Astrocyte (in vitro differentiated cells and primary cell): ENCODE data around the gene C5orf34. TPM values are rescaled to one million over a fixed set of nuclear protein-coding genes. Genes with fewer than 3 reads are reported as not detected.

Experiments used
- DNase-seq: peaks from one replicate; pipeline ENCODE4 v3.0.0-alpha.2; 2010; ENCODE audit warnings: low read depth
- FAIRE-seq: peaks from 2 replicates; lab custom pipeline; 2011; peaks lifted over from hg19 to GRCh38; lab: Jason Lieb, UNC
- H2AFZ ChIP-seq: 2 replicates; pipeline ENCODE4 v1.6.0; 2012; ENCODE audit warnings: low read depth, low read length, inconsistent platforms
- H3K27ac ChIP-seq: 2 replicates; pipeline ENCODE4 v1.5.1; 2011; ENCODE audit warnings: low read depth, low read length, inconsistent platforms
- H3K27me3 ChIP-seq: 2 replicates; pipeline ENCODE4 v1.6.0; 2011; ENCODE audit warnings: low read length, inconsistent platforms; ENCODE audit not compliant: insufficient read depth
- H3K36me3 ChIP-seq: 2 replicates; pipeline ENCODE4 v1.5.1; 2011; ENCODE audit warnings: low read length, inconsistent platforms; ENCODE audit not compliant: insufficient read depth
- H3K4me1 ChIP-seq: 2 replicates; pipeline ENCODE4 v1.5.1; 2011; ENCODE audit warnings: low read length, inconsistent platforms; ENCODE audit not compliant: insufficient read depth
- H3K4me2 ChIP-seq: 2 replicates; pipeline ENCODE4 v1.6.0; 2012; ENCODE audit warnings: low read length, inconsistent platforms
- H3K4me3 ChIP-seq: 2 replicates; pipeline ENCODE4 v1.5.1; 2011; ENCODE audit warnings: low read depth, mild to moderate bottlenecking, low read length, inconsistent platforms; ENCODE audit not compliant: insufficient read depth
- H3K79me2 ChIP-seq: 2 replicates; pipeline ENCODE4 v1.6.0; 2012; ENCODE audit warnings: mild to moderate bottlenecking, low read length, inconsistent platforms; ENCODE audit not compliant: insufficient read depth
- H3K9ac ChIP-seq: 2 replicates; pipeline ENCODE4 v1.6.0; 2012; ENCODE audit warnings: mild to moderate bottlenecking, low read length, inconsistent platforms
- H3K9me3 ChIP-seq: 2 replicates; pipeline ENCODE4 v1.5.1; 2012; ENCODE audit warnings: low read depth, mild to moderate bottlenecking, low read length, inconsistent platforms; ENCODE audit not compliant: insufficient read depth
- H4K20me1 ChIP-seq: 2 replicates; pipeline ENCODE4 v1.6.0; 2012; ENCODE audit warnings: low read length, inconsistent platforms; ENCODE audit not compliant: insufficient read depth
- H3K27ac Mint-ChIP-seq: one replicate; pipeline ENCODE4 v1.8.0; 2021; ENCODE audit warnings: mild to moderate bottlenecking, mixed read lengths; ENCODE audit not compliant: unreplicated experiment
- H3K27me3 Mint-ChIP-seq: one replicate; pipeline ENCODE4 v1.8.0; 2021; ENCODE audit warnings: low read depth, mixed read lengths; ENCODE audit not compliant: unreplicated experiment
- H3K36me3 Mint-ChIP-seq: one replicate; pipeline ENCODE4 v1.8.0; 2021; ENCODE audit warnings: low read depth, mixed read lengths; ENCODE audit not compliant: unreplicated experiment
- H3K4me1 Mint-ChIP-seq: one replicate; pipeline ENCODE4 v1.8.0; 2021; ENCODE audit warnings: low read depth, mixed read lengths; ENCODE audit not compliant: unreplicated experiment
- H3K4me3 Mint-ChIP-seq: one replicate; pipeline ENCODE4 v1.8.0; 2021; ENCODE audit warnings: mild to moderate bottlenecking, moderate library complexity, mixed read lengths; ENCODE audit not compliant: unreplicated experiment
- H3K9me3 Mint-ChIP-seq: one replicate; pipeline ENCODE4 v1.8.0; 2021; ENCODE audit warnings: mild to moderate bottlenecking, mixed read lengths; ENCODE audit not compliant: unreplicated experiment
- EZH2 ChIP-seq: IDR thresholded peaks from 2 replicates; pipeline ENCODE4 v1.6.1; 2012; ENCODE audit warnings: mild to moderate bottlenecking, low read length, inconsistent platforms; ENCODE audit not compliant: insufficient read depth
- total RNA-seq: library from RNA; stranded (reverse); gene quantifications from 2 replicates; pipeline ENCODE4 v1.2.1, GENCODE V29; 2021
- TF ChIP-seq, protein P1 (sequence below): IDR thresholded peaks from 2 replicates; pipeline ENCODE4 v1.5.1; 2011; ENCODE audit warnings: low read depth, mild to moderate bottlenecking, inconsistent platforms, low read length, moderate library complexity; ENCODE audit not compliant: insufficient read depth

Gene C5orf34
- total RNA-seq, 1 donor from 2014 or later, result 3.3 TPM

DNA sequence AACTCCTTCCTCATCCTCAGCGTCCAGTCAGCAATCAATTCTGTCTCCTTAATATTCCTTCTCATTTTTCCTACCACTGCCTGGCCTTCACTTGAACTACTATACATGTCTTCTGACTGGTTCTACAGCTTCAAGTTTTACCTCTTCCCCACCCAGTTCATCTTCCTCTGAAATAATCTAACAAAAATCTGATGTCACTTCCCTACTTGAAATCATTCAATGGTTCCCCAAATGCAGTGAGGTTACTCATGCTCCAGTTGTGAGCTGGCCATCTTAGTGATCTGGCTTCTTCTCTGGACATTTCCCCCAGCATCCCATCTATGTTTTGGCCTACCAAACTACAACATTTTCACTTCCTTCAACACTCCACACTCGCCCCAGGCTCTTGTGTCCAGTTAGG is 16.4 kb downstream of the C5orf34 start:
- DNase-seq, result no peak
- no peak overlapping the region for H3K27ac ChIP-seq
- no peaks in the 10 kb centered on the region for H3K27me3 Mint-ChIP-seq
- no peak overlapping the region for H2AFZ ChIP-seq
- H3K9me3 Mint-ChIP-seq, result no peaks in the 10 kb centered on the region
- H3K27me3 ChIP-seq, result no peaks in the 10 kb centered on the region
- H4K20me1 ChIP-seq, result no peaks in the 10 kb centered on the region
- H3K4me3 ChIP-seq, result no peak overlapping the region
- H3K4me1 ChIP-seq, result no peaks in the 10 kb centered on the region
- TF ChIP-seq, protein P1, sequence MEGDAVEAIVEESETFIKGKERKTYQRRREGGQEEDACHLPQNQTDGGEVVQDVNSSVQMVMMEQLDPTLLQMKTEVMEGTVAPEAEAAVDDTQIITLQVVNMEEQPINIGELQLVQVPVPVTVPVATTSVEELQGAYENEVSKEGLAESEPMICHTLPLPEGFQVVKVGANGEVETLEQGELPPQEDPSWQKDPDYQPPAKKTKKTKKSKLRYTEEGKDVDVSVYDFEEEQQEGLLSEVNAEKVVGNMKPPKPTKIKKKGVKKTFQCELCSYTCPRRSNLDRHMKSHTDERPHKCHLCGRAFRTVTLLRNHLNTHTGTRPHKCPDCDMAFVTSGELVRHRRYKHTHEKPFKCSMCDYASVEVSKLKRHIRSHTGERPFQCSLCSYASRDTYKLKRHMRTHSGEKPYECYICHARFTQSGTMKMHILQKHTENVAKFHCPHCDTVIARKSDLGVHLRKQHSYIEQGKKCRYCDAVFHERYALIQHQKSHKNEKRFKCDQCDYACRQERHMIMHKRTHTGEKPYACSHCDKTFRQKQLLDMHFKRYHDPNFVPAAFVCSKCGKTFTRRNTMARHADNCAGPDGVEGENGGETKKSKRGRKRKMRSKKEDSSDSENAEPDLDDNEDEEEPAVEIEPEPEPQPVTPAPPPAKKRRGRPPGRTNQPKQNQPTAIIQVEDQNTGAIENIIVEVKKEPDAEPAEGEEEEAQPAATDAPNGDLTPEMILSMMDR, result no peak
- TF ChIP-seq EZH2, result no peak
- H3K4me2 ChIP-seq, result no peak overlapping the region
- H3K9ac ChIP-seq, result no peak overlapping the region
- H3K36me3 Mint-ChIP-seq, result no peaks in the 10 kb centered on the region
- H3K79me2 ChIP-seq, result no peaks in the 10 kb centered on the region
- no peak for FAIRE-seq
- no peaks in the 10 kb centered on the region for H3K9me3 ChIP-seq
- H3K4me1 Mint-ChIP-seq, result no peaks in the 10 kb centered on the region
- no peak overlapping the region for H3K27ac Mint-ChIP-seq
- H3K36me3 ChIP-seq, result no peaks in the 10 kb centered on the region
- no peak overlapping the region for H3K4me3 Mint-ChIP-seq

DNA sequence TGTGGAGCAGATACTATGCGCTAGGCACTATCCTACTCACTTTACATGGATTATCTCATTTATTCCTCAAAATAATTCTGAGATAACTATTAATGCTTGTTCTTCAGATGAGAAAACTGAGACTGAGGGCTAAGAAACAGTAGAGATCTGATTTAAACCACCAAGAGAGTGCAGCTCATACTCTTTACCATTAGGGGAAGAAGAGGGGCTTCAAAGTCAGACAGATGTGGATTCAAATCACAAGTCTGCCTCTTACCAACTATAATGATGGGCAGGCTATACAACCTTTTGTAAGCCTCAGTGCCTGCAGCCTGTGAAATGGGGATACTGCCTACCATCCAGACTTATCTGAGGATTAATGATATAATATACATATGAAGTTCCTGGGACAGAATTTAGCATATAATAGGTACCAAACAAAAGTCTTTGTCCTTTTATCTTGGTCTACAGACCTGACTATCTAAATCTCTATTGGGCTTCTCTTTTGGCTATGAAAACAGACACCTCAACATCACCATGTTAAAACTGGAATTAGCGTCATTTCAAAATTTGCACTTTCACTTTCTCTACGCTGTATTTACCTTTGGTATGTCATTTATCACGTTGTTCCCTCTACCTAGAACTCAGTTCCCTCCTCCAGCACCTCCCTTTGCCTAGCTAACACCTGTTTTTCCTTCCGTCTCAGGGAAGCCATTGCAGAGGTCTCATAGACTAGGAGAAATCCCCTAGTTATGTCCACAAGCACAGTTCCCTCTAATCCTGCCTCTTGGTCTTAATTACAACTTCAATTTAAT is 17.4 kb downstream of the C5orf34 start:
- Mint-ChIP-seq H3K4me3 (no peak overlapping the region), H3K36me3 (no peaks in the 10 kb centered on the region), H3K9me3 (no peaks in the 10 kb centered on the region), H3K27ac (no peak overlapping the region), H3K27me3 (no peaks in the 10 kb centered on the region), H3K4me1 (no peaks in the 10 kb centered on the region)
- H3K9ac ChIP-seq, result no peak overlapping the region
- DNase-seq (no peak), FAIRE-seq (no peak)
- H3K79me2 ChIP-seq, result no peaks in the 10 kb centered on the region
- TF ChIP-seq EZH2, result no peak
- TF ChIP-seq, protein P1, result no peak
- H3K4me2 ChIP-seq, result no peak overlapping the region
- no peaks in the 10 kb centered on the region for H3K4me1 ChIP-seq
- H3K36me3 ChIP-seq, result no peaks in the 10 kb centered on the region
- H4K20me1 ChIP-seq, result no peaks in the 10 kb centered on the region
- no peak overlapping the region for H2AFZ ChIP-seq
- H3K4me3 ChIP-seq, result no peak overlapping the region
- H3K27me3 ChIP-seq, result no peaks in the 10 kb centered on the region
- no peak overlapping the region for H3K27ac ChIP-seq
- no peaks in the 10 kb centered on the region for H3K9me3 ChIP-seq

DNA sequence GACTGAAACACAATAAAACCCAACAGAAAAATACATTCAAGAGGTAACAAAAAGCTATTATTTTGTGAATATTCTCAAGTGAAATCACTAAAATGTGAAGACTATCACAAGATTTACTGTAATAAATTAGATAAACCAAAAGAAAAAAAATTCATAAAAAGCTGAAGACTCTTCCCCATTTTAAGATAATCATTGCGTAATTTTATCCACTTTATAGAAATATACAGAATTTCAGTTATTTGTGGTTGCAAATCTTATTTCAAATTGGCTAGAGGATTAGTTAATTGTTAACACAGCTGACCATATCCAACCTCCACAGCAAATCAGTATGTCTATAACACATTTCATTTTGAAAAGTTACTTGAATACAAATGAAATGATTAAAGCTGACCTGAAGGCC is 23.6 kb downstream of the C5orf34 start:
- H3K4me2 ChIP-seq, result no peak overlapping the region
- no peak overlapping the region for H3K27ac Mint-ChIP-seq
- H3K36me3 ChIP-seq, result no peaks in the 10 kb centered on the region
- H3K4me1 Mint-ChIP-seq, result no peaks in the 10 kb centered on the region
- H3K4me3 Mint-ChIP-seq, result no peak overlapping the region
- no peak for FAIRE-seq
- no peaks in the 10 kb centered on the region for H4K20me1 ChIP-seq
- no peak overlapping the region for H3K9ac ChIP-seq
- no peaks in the 10 kb centered on the region for H3K9me3 ChIP-seq
- H3K27me3 Mint-ChIP-seq, result no peaks in the 10 kb centered on the region
- no peak overlapping the region for H2AFZ ChIP-seq
- no peak for DNase-seq
- no peak overlapping the region for H3K4me3 ChIP-seq
- TF ChIP-seq, protein P1, result no peak
- no peak for TF ChIP-seq EZH2
- H3K27me3 ChIP-seq, result no peaks in the 10 kb centered on the region
- H3K9me3 Mint-ChIP-seq, result no peaks in the 10 kb centered on the region
- H3K79me2 ChIP-seq, result no peaks in the 10 kb centered on the region
- H3K4me1 ChIP-seq, result no peaks in the 10 kb centered on the region
- H3K27ac ChIP-seq, result no peak overlapping the region
- no peaks in the 10 kb centered on the region for H3K36me3 Mint-ChIP-seq
